ENCODE measurements around the gene VWA5B1.

DNA sequence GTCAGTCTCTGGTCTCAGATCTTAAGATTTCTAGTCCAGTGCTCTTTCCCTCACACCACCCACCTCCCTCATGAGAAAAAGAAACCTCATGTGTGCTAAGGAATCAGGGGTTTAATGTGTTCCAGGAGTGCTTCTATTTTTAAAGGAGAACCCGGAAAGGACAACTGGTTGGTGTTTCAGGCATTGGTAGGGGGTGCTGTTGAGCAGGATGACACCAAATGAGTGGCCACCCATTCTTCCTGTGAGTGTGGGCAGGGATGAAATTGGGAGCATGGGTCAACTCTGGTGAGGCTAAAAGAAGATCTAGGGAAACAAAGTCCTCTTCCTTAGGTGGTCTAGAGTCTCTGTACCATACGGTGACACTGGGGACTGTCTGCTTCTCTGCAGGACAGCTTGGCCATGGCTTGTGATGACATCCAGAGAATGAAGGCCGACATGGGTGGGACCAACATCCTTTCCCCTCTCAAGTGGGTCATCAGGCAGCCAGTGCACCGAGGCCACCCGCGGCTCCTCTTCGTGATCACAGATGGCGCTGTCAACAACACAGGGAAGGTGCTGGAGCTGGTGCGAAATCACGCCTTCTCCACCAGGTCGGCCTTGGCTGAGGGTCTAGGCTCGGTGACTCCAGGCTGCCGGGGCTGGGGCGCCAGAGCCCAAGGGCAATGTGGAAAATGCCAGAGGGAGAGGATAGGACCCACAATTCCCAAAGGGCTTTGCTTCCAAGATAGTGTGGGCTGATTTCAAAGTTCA lies 39.3 kb downstream of the VWA5B1 start:
- TF ChIP-seq CTCF (optimal IDR thresholded peaks at IDR 0.05 in 1 of 3, IDR thresholded peaks at IDR 0.05 in 1 of 3, conservative IDR thresholded peaks at IDR 0.05 in 1 of 3; ENCODE audit: extremely low read depth in 1 of 3, insufficient read depth in 2 of 3, low read length in 3 of 3) (peak; percentile 35 to 63 (median 55)), EZH2 (IDR thresholded peaks at IDR 0.05; ENCODE audit: low read length) (no peak)

All from keratinocyte (primary cell).